SJCRH30 (cell line): Measurements from ENCODE around the gene LMOD1. TPM values are rescaled to one million over a fixed set of nuclear protein-coding genes. Genes with fewer than 3 reads are reported as not detected.

Source experiments
- DNase-seq, 2 experiments: peaks; one replicate each; pipeline ENCODE4 v3.0.0-alpha.2; 2015 to 2020
- H3K27ac ChIP-seq: fragments of 250-450 bp; sonication (Bioruptor Pico); 2 replicates; pipeline ENCODE4 v1.5.1; 2020; ENCODE audit warnings: mild to moderate bottlenecking, moderate library complexity
- H3K27me3 ChIP-seq: fragments of 250-450 bp; sonication (Bioruptor Pico); 2 replicates; pipeline ENCODE4 v1.5.1; 2020; ENCODE audit warnings: mild to moderate bottlenecking, moderate library complexity
- H3K36me3 ChIP-seq: fragments of 250-450 bp; sonication (Bioruptor Pico); 2 replicates; pipeline ENCODE4 v1.5.1; 2020; ENCODE audit warnings: mild to moderate bottlenecking, moderate library complexity
- H3K4me1 ChIP-seq: fragments of 250-450 bp; sonication (Bioruptor Pico); 2 replicates; pipeline ENCODE4 v1.5.1; 2020; ENCODE audit warnings: mild to moderate bottlenecking, moderate library complexity
- H3K4me3 ChIP-seq: fragments of 250-450 bp; sonication (Bioruptor Pico); 2 replicates; pipeline ENCODE4 v1.5.1; 2020; ENCODE audit warnings: mild to moderate bottlenecking, moderate library complexity
- H3K9me3 ChIP-seq: fragments of 250-450 bp; sonication (Bioruptor Pico); replicated peaks from 2 replicates; pipeline ENCODE4 v1.5.1; 2020; ENCODE audit warnings: mild to moderate bottlenecking, moderate library complexity
- total RNA-seq: library from RNA; depleted of rRNA; stranded (reverse); fragments of >200 nt; shearing (Covaris generic); gene quantifications from 2 replicates; pipeline ENCODE4 v1.2.3, GENCODE V29; 2014

Gene LMOD1
- total RNA-seq, 1 experiment from 2014 or later, result not detected

- H3K4me1 ChIP-seq, result peaks cover 22% of the 10 kb centered on the region
- H3K27ac ChIP-seq, result no peak overlapping the region
- no peaks in the 10 kb centered on the region for H3K27me3 ChIP-seq
- no peak overlapping the region for H3K4me3 ChIP-seq
- H3K9me3 ChIP-seq, result no peaks in the 10 kb centered on the region
- H3K36me3 ChIP-seq, result no peaks in the 10 kb centered on the region
- DNase-seq, result no peak
Measured at GRCh38 chr1:201896951-201897391, 49.4 kb downstream of the LMOD1 start.

- H3K27ac ChIP-seq, result no peak overlapping the region
- peak; percentile 93 to 96 for DNase-seq
Measured at GRCh38 chr1:201895913-201896807, 50.2 kb downstream of the LMOD1 start.

GRCh38 chr1:201895120-201895665 lies 51.2 kb downstream of the LMOD1 start:
- Histone ChIP-seq H3K4me3 (no peak overlapping the region), H3K27me3 (no peaks in the 10 kb centered on the region), H3K9me3 (no peaks in the 10 kb centered on the region), H3K36me3 (no peaks in the 10 kb centered on the region), H3K27ac (no peak overlapping the region), H3K4me1 (peaks cover 22% of the 10 kb centered on the region)
- no peak for DNase-seq

More at GRCh38 chr1:201895913-201896807, 50.2 kb downstream of the LMOD1 start:
- no peak overlapping the region for H3K4me3 ChIP-seq
- H3K27me3 ChIP-seq, result no peaks in the 10 kb centered on the region
- no peaks in the 10 kb centered on the region for H3K36me3 ChIP-seq
- no peaks in the 10 kb centered on the region for H3K9me3 ChIP-seq
- peaks cover 22% of the 10 kb centered on the region for H3K4me1 ChIP-seq

- no peaks in the 10 kb centered on the region for H3K9me3 ChIP-seq
- no peak overlapping the region for H3K27ac ChIP-seq
- H3K36me3 ChIP-seq, result no peaks in the 10 kb centered on the region
- peaks cover 22% of the 10 kb centered on the region for H3K4me1 ChIP-seq
- no peak overlapping the region for H3K4me3 ChIP-seq
- H3K27me3 ChIP-seq, result no peaks in the 10 kb centered on the region
- DNase-seq, result no peak
Measured at GRCh38 chr1:201894343-201895119, 51.8 kb downstream of the LMOD1 start.

GRCh38 chr1:201893431-201893830 lies 52.9 kb downstream of the LMOD1 start:
- Histone ChIP-seq H3K27ac (no peak overlapping the region), H3K4me3 (no peak overlapping the region), H3K36me3 (no peaks in the 10 kb centered on the region), H3K9me3 (no peaks in the 10 kb centered on the region), H3K4me1 (peaks cover 22% of the 10 kb centered on the region), H3K27me3 (no peaks in the 10 kb centered on the region)
- no peak for DNase-seq

- peaks cover 18% of the 10 kb centered on the region for H3K4me1 ChIP-seq
- H3K27ac ChIP-seq, result no peak overlapping the region
- no peak overlapping the region for H3K4me3 ChIP-seq
- no peaks in the 10 kb centered on the region for H3K36me3 ChIP-seq
- no peaks in the 10 kb centered on the region for H3K27me3 ChIP-seq
- no peak for DNase-seq
- H3K9me3 ChIP-seq, result no peaks in the 10 kb centered on the region
Measured at GRCh38 chr1:201892211-201892610, 54.1 kb downstream of the LMOD1 start.

- Histone ChIP-seq H3K4me3 (no peak overlapping the region), H3K27me3 (no peaks in the 10 kb centered on the region), H3K4me1 (peaks cover 12% of the 10 kb centered on the region), H3K9me3 (no peaks in the 10 kb centered on the region), H3K27ac (no peak overlapping the region), H3K36me3 (no peaks in the 10 kb centered on the region)
- no peak for DNase-seq
Measured at GRCh38 chr1:201891451-201892045, 54.8 kb downstream of the LMOD1 start.

- no peaks in the 10 kb centered on the region for H3K27me3 ChIP-seq
- H3K4me1 ChIP-seq, result peaks cover 9% of the 10 kb centered on the region; the same call in 1 of the 2 replicates
- H3K36me3 ChIP-seq, result no peaks in the 10 kb centered on the region
- no peak overlapping the region for H3K4me3 ChIP-seq
- DNase-seq, result no peak
- no peaks in the 10 kb centered on the region for H3K9me3 ChIP-seq
- no peak overlapping the region for H3K27ac ChIP-seq
Measured at GRCh38 chr1:201890806-201891450, 55.4 kb downstream of the LMOD1 start.

GRCh38 chr1:201890223-201890622 lies 56.1 kb downstream of the LMOD1 start:
- H3K9me3 ChIP-seq, result no peaks in the 10 kb centered on the region
- no peak overlapping the region for H3K4me3 ChIP-seq
- H3K27me3 ChIP-seq, result no peaks in the 10 kb centered on the region
- DNase-seq, result no peak
- no peaks in the 10 kb centered on the region for H3K36me3 ChIP-seq
- H3K4me1 ChIP-seq, result peaks cover 9% of the 10 kb centered on the region; the same call in 1 of the 2 replicates
- no peak overlapping the region for H3K27ac ChIP-seq

GRCh38 chr1:201889090-201889968 lies 57.0 kb downstream of the LMOD1 start:
- H3K9me3 ChIP-seq, result no peaks in the 10 kb centered on the region
- peaks cover 10% of the 10 kb centered on the region for H3K4me1 ChIP-seq
- H3K4me3 ChIP-seq, result peak overlapping the region; percentile 64
- H3K36me3 ChIP-seq, result no peaks in the 10 kb centered on the region
- no peak overlapping the region for H3K27ac ChIP-seq
- H3K27me3 ChIP-seq, result no peaks in the 10 kb centered on the region
- no peak for DNase-seq

GRCh38 chr1:201888282-201889089 lies 57.9 kb downstream of the LMOD1 start, which contains the start of gene SHISA4:
TSS of gene SHISA4 (plus strand) at chr1:201888898. CDS start at chr1:201888995, 97 bp downstream.
- Histone ChIP-seq H3K4me1 (peaks cover 14% of the 10 kb centered on the region), H3K4me3 (peak within 1 kb of the TSS; percentile 64), H3K9me3 (no peaks in the 10 kb centered on the region), H3K27ac (no peak within 1 kb of the TSS), H3K36me3 (no peaks in the 10 kb centered on the region), H3K27me3 (no peaks in the 10 kb centered on the region)
- peak; percentile 32 to 54 for DNase-seq

GRCh38 chr1:201887116-201887866 lies 59.1 kb downstream of the LMOD1 start:
- Histone ChIP-seq H3K9me3 (no peaks in the 10 kb centered on the region), H3K4me1 (peaks cover 24% of the 10 kb centered on the region), H3K36me3 (no peaks in the 10 kb centered on the region), H3K27ac (no peak overlapping the region), H3K4me3 (no peak overlapping the region), H3K27me3 (no peaks in the 10 kb centered on the region)
- DNase-seq, result no peak
